Activated CD4-positive, alpha-beta T cell treated with anti-CD3 and anti-CD28 coated beads for 4 hours (primary cell): ENCODE data around the gene SLC44A3.
"Not testable (repeated sequence)": the region's sequence is repeated elsewhere in the genome, so short reads cannot be mapped to it uniquely, and the experiment has no call there.

Experiments
- DNase-seq, 2 donors: peaks; one replicate each; pipeline ENCODE4 v3.0.0-alpha.2; 2020

SLC44A3 gene

GRCh38 chr1:94919241-94920030 is 99.3 kb downstream of the SLC44A3 start:
- DNase-seq, result no peak

GRCh38 chr1:94920061-94920460 is 99.9 kb downstream of the SLC44A3 start:
- no peak for DNase-seq

- DNase-seq, result no peak
Observed at GRCh38 chr1:94921977-94922376, 101.8 kb downstream of the SLC44A3 start.

- no peak for DNase-seq
Observed at GRCh38 chr1:94922761-94923331, 102.7 kb downstream of the SLC44A3 start.

- DNase-seq, result no peak
Observed at GRCh38 chr1:94925004-94925403, 104.8 kb downstream of the SLC44A3 start.

GRCh38 chr1:94925561-94926125 is 105.5 kb downstream of the SLC44A3 start:
- peak in 1 of 2 donors; percentile 6 for DNase-seq

- DNase-seq, result peak; percentile 3 to 10
Observed at GRCh38 chr1:94926126-94926914, 106.2 kb downstream of the SLC44A3 start.

GRCh38 chr1:94926915-94927404 is 106.8 kb downstream of the SLC44A3 start, which contains the start of gene CNN3:
Gene CNN3 (minus strand): TSS chr1:94927110. CDS start chr1:94926894, 216 bp downstream.
- DNase-seq, result peak; percentile 65 to 73

- no peak for DNase-seq
Observed at GRCh38 chr1:94927405-94928175, 107.4 kb downstream of the SLC44A3 start.

- no peak for DNase-seq
Observed at GRCh38 chr1:94928293-94928939, 108.3 kb downstream of the SLC44A3 start.

GRCh38 chr1:94929351-94930217 is 109.4 kb downstream of the SLC44A3 start:
- DNase-seq, result no peak

- no peak for DNase-seq
Observed at GRCh38 chr1:94931254-94931841, 111.2 kb downstream of the SLC44A3 start.

GRCh38 chr1:94934551-94934950 is 114.4 kb downstream of the SLC44A3 start:
- DNase-seq, result no peak

- no peak for DNase-seq
Observed at GRCh38 chr1:94935034-94935433, 114.9 kb downstream of the SLC44A3 start.

- no peak for DNase-seq
Observed at GRCh38 chr1:94935476-94935875, 115.3 kb downstream of the SLC44A3 start.

- no peak for DNase-seq
Observed at GRCh38 chr1:94936861-94937620, 116.9 kb downstream of the SLC44A3 start.

- DNase-seq, result no peak
Observed at GRCh38 chr1:94937820-94938219, 117.7 kb downstream of the SLC44A3 start.

GRCh38 chr1:94940738-94941137 is 120.6 kb downstream of the SLC44A3 start:
- no peak for DNase-seq

GRCh38 chr1:94941480-94941879 is 121.3 kb downstream of the SLC44A3 start:
- not testable (repeated sequence) for DNase-seq
